IMR-90 (cell line): ENCODE data around the gene ARHGAP45. TPM values are rescaled to one million over a fixed set of nuclear protein-coding genes. Genes with fewer than 3 reads are reported as not detected.

Source experiments
- ATAC-seq: fragments of 200-7000 bp; cut with Tn5 transposase; 2 replicates; pipeline ENCODE4 v1.9.1; 2020; ENCODE audit warnings: low read depth, mild to moderate bottlenecking, moderate library complexity
- BruUV-seq: library from RNA; stranded (reverse); fragments of 400-500 nt; replicated peaks from 2 replicates; lab custom pipeline; 2021; lab: Mats Ljungman, UMichigan
- CTCF ChIA-PET: fragments of 300-600 bp; formaldehyde crosslinking; extraction: SDS; loops from one replicate; lab custom pipeline; 2021; ENCODE audit warnings: antibody characterized with exemption; lab: Yijun Ruan, JAX
- POLR2A ChIA-PET: fragments of 300-600 bp; sonication (Branson Sonifier 250); formaldehyde crosslinking; loops from one replicate; lab custom pipeline; 2022; ENCODE audit warnings: antibody characterized with exemption; ENCODE audit not compliant: unreplicated experiment; lab: Charles Lee
- DNase-seq: peaks from one replicate; pipeline ENCODE4 v3.0.0; 2013
- H2AFZ ChIP-seq: replicated peaks from 2 replicates; pipeline ENCODE3; 2013; ENCODE audit warnings: low read length, mild to moderate bottlenecking; ENCODE audit not compliant: poor library complexity
- H2AK5ac ChIP-seq: 2 replicates; pipeline ENCODE4 v1.6.1; 2013; ENCODE audit warnings: low read depth, low read length, inconsistent platforms
- H2AK9ac ChIP-seq: replicated peaks from 2 replicates; pipeline ENCODE3; 2013; ENCODE audit warnings: mild to moderate bottlenecking, low read depth, low read length, moderate library complexity; ENCODE audit not compliant: poor library complexity
- H2BK120ac ChIP-seq: 2 replicates; pipeline ENCODE4 v1.6.1; 2013; ENCODE audit warnings: low read depth, low read length, inconsistent platforms
- H2BK15ac ChIP-seq: 3 replicates; pipeline ENCODE4 v1.6.1; 2013; ENCODE audit warnings: low read depth, low read length, inconsistent platforms
- H2BK20ac ChIP-seq: 2 replicates; pipeline ENCODE4 v1.6.1; 2013; ENCODE audit warnings: low read depth, mild to moderate bottlenecking, inconsistent platforms, low read length, moderate library complexity
- H2BK5ac ChIP-seq: 2 replicates; pipeline ENCODE4 v1.6.1; 2013; ENCODE audit warnings: mild to moderate bottlenecking, low read depth, low read length, inconsistent platforms; ENCODE audit not compliant: poor library complexity, severe bottlenecking
- H3K14ac ChIP-seq: replicated peaks from 2 replicates; pipeline ENCODE4 v1.6.1; 2013; ENCODE audit warnings: low read depth, low read length, inconsistent platforms
- H3K18ac ChIP-seq: 2 replicates; pipeline ENCODE4 v1.6.1; 2013; ENCODE audit warnings: low read depth, low read length, control low read depth
- H3K23ac ChIP-seq: 2 replicates; pipeline ENCODE4 v1.6.1; 2013; ENCODE audit warnings: low read depth, low read length, inconsistent platforms
- H3K27ac ChIP-seq: 2 replicates; pipeline ENCODE4 v1.5.1; 2013; ENCODE audit warnings: mild to moderate bottlenecking, control low read depth, low read length; ENCODE audit not compliant: insufficient read depth
- H3K27me3 ChIP-seq: 2 replicates; pipeline ENCODE4 v1.6.1; 2013; ENCODE audit warnings: low read length; ENCODE audit not compliant: control insufficient read depth, insufficient read depth
- H3K36me3 ChIP-seq: 2 replicates; pipeline ENCODE4 v1.6.1; 2013; ENCODE audit warnings: low read length, mixed read lengths; ENCODE audit not compliant: control insufficient read depth, insufficient read depth
- H3K4ac ChIP-seq: 2 replicates; pipeline ENCODE4 v1.6.1; 2013; ENCODE audit warnings: low read depth, low read length, inconsistent platforms
- H3K4me1 ChIP-seq: 2 replicates; pipeline ENCODE4 v1.6.1; 2013; ENCODE audit warnings: low read length, mixed read lengths; ENCODE audit not compliant: control insufficient read depth, insufficient read depth
- H3K4me2 ChIP-seq: 2 replicates; pipeline ENCODE4 v1.6.1; 2013; ENCODE audit warnings: low read depth, mild to moderate bottlenecking, control low read depth, low read length, moderate library complexity
- H3K4me3 ChIP-seq: 2 replicates; pipeline ENCODE4 v1.5.1; 2013; ENCODE audit warnings: low read depth, mild to moderate bottlenecking, control low read depth, low read length, moderate library complexity; ENCODE audit not compliant: insufficient read depth
- H3K56ac ChIP-seq: 2 replicates; pipeline ENCODE4 v1.6.1; 2013; ENCODE audit warnings: low read length, inconsistent platforms; ENCODE audit not compliant: insufficient read depth; ENCODE audit errors: extremely low read depth
- H3K79me1 ChIP-seq, 2 experiments: 2 replicates each; pipeline ENCODE4 v1.6.1; 2013; ENCODE audit warnings: low read length in 2 of 2, inconsistent platforms in 1 of 2, low read depth in 1 of 2
- H3K9ac ChIP-seq: 2 replicates; pipeline ENCODE4 v1.6.1; 2013; ENCODE audit warnings: low read depth, low read length, control low read depth
- H3K9me1 ChIP-seq: 2 replicates; pipeline ENCODE4 v1.6.1; 2013; ENCODE audit warnings: low read length, inconsistent platforms; ENCODE audit not compliant: insufficient read depth
- H3K9me3 ChIP-seq: 2 replicates; pipeline ENCODE4 v1.6.1; 2013; ENCODE audit warnings: low read length; ENCODE audit not compliant: control insufficient read depth, insufficient read depth
- H4K20me1 ChIP-seq: 2 replicates; pipeline ENCODE4 v1.6.1; 2013; ENCODE audit warnings: low read length, inconsistent platforms; ENCODE audit not compliant: insufficient read depth
- H4K5ac ChIP-seq: 2 replicates; pipeline ENCODE4 v1.6.1; 2013; ENCODE audit warnings: mild to moderate bottlenecking, low read depth, low read length, control low read depth
- H4K8ac ChIP-seq, 2 experiments: 2 replicates each; pipeline ENCODE4 v1.6.1; 2013; ENCODE audit warnings: low read depth in 2 of 2, low read length in 2 of 2, control low read depth in 1 of 2, inconsistent platforms in 1 of 2
- H4K91ac ChIP-seq: 2 replicates; pipeline ENCODE4 v1.6.1; 2013; ENCODE audit warnings: low read depth, low read length, inconsistent platforms; ENCODE audit not compliant: insufficient read depth
- BHLHE40 ChIP-seq: fragments of 150-350 bp; IDR thresholded peaks from 2 replicates; pipeline ENCODE4 v1.6.1; 2016; ENCODE audit warnings: mild to moderate bottlenecking, low read depth, low read length
- CEBPB ChIP-seq: IDR thresholded peaks from 2 replicates; pipeline ENCODE4 v1.6.1; 2012; ENCODE audit warnings: low read depth, low read length, improper control_type of control experiment
- CHD1 ChIP-seq: IDR thresholded peaks from 2 replicates; pipeline ENCODE4 v1.6.1; 2012; ENCODE audit warnings: low read depth, low read length, improper control_type of control experiment
- CTCF ChIP-seq: conservative IDR thresholded peaks from 2 replicates; pipeline ENCODE4 v1.5.1; 2012; ENCODE audit warnings: mild to moderate bottlenecking, low read depth, low read length, improper control_type of control experiment
- ELK1 ChIP-seq: fragments of 150-350 bp; IDR thresholded peaks from 2 replicates; pipeline ENCODE4 v1.6.1; 2016; ENCODE audit warnings: low read depth, mild to moderate bottlenecking, low read length, moderate library complexity, borderline replicate concordance
- FOS ChIP-seq: fragments of 150-350 bp; IDR thresholded peaks from 2 replicates; pipeline ENCODE4 v1.6.1; 2016; ENCODE audit warnings: low read depth, low read length
- MAZ ChIP-seq: IDR thresholded peaks from 2 replicates; pipeline ENCODE4 v1.6.1; 2012; ENCODE audit warnings: low read depth, mild to moderate bottlenecking, low read length, improper control_type of control experiment, moderate library complexity, borderline replicate concordance
- MXI1 ChIP-seq: IDR thresholded peaks from 2 replicates; pipeline ENCODE4 v1.6.1; 2012; ENCODE audit warnings: low read depth, mild to moderate bottlenecking, low read length, moderate library complexity, borderline replicate concordance
- NFE2L2 ChIP-seq: fragments of 150-350 bp; IDR thresholded peaks from 2 replicates; pipeline ENCODE4 v1.6.1; 2016; ENCODE audit warnings: low read depth, mild to moderate bottlenecking, low read length
- POLR2A ChIP-seq: IDR thresholded peaks from 2 replicates; pipeline ENCODE4 v1.6.1; 2012; ENCODE audit warnings: mild to moderate bottlenecking, low read depth, low read length
- RAD21 ChIP-seq: IDR thresholded peaks from 2 replicates; pipeline ENCODE4 v1.6.1; 2012; ENCODE audit warnings: low read length, improper control_type of control experiment
- RCOR1 ChIP-seq: IDR thresholded peaks from 2 replicates; pipeline ENCODE4 v1.6.1; 2012; ENCODE audit warnings: mild to moderate bottlenecking, low read length, improper control_type of control experiment; ENCODE audit not compliant: insufficient replicate concordance
- RFX5 ChIP-seq: IDR thresholded peaks from 2 replicates; pipeline ENCODE4 v1.8.0; 2012; ENCODE audit warnings: low read depth, mild to moderate bottlenecking, low read length, moderate library complexity
- USF2 ChIP-seq: fragments of 150-350 bp; IDR thresholded peaks from 2 replicates; pipeline ENCODE4 v1.6.1; 2017; ENCODE audit warnings: mild to moderate bottlenecking, antibody characterized with exemption, low read length, low read depth
- WGBS, 2 experiments: methylation state at CpG; one replicate each; pipeline versions ENCODE4 v1.1.5 to v1.1.7; 2013; ENCODE audit warnings: missing lambda C conversion rate in 2 of 2; ENCODE audit not compliant: insufficient read length in 1 of 2; ENCODE audit errors: extremely low coverage in 2 of 2; 5-methylcytosine and 5-hydroxymethylcytosine counted together
- dilution Hi-C: fragments of 300-500 bp; cut with HindIII; formaldehyde crosslinking; loops from one replicate; pipeline ENCODE4 v1.14.3; 2018; ENCODE audit warnings: low sequenced_read_pairs; ENCODE audit not compliant: unreplicated experiment
- in situ Hi-C: fragments of 300-500 bp; cut with MboI; formaldehyde crosslinking; loops from 3 replicates; pipeline ENCODE4 v1.14.3; 2019; ENCODE audit warnings: low sequenced_read_pairs, inconsistent platforms, mixed read lengths
- intact Hi-C: fragments of 100-400 bp; cut with micrococcal nuclease; formaldehyde crosslinking; loops from 2 replicates; pipeline ENCODE4 v1.10.0; 2022
- polyA plus RNA-seq, 3 experiments: library from polyadenylated mRNA; depleted of rRNA; stranded (reverse); fragments of >200 nt; gene quantifications; 2 replicates each; pipeline ENCODE4 v1.2.3, GENCODE V29; 2012; ENCODE audit warnings: low replicate concordance in 1 of 3
- total RNA-seq: library from RNA; depleted of rRNA; stranded (reverse); fragments of >200 nt; gene quantifications from 2 replicates; pipeline ENCODE4 v1.2.3, GENCODE V29; 2012

ARHGAP45 gene
- total and polyA plus RNA-seq, 2 of the 4 experiments (the other 2 are of a cell fraction) = 1.3 to 1.7 TPM

DNA sequence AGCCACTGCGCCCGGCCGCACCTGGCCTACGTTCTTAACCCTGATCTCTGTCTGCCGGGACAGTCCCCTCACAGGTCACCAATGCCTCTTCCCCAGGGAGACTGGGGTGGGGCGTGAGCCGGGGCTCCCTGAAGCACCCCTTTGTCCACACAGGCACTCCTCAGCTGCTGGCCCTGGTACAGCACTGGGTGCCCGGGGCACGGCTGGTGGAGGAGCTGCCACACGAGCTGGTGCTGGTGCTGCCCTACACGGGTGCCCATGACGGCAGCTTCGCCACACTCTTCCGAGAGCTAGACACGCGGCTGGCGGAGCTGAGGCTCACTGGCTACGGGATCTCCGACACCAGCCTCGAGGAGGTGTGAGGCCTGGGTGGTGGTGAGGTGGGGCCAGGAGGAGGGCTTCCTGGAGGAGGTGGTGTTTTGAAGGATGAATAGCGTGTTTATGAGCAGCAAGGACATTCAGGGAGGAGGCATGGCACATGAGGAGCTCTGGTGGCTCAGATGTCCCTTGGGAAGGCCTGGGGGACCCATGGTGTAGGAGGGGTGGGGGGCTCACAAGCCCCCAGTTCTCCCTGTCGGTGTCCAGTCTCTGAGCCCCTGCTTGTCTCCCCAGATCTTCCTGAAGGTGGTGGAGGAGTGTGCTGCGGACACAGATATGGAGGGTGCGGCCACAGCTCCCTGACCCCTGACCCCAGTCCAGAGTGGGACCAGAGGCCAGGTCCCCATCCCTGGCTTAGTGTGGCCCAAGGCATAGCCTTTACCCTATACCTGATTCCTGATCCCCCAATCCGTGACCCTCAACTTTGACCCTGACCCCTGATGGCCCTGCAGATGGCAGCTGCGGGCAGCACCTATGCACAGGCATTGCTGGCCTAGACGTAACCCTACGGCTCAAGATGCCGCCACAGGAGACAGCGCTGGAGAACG is 13.5 kb upstream of the ARHGAP45 start:
- Histone ChIP-seq H3K9me3 (peaks cover 36% of the 10 kb centered on the region), H3K4me3 (no peak overlapping the region), H2BK5ac (no peak overlapping the region), H3K79me1 (no peaks in the 10 kb centered on the region), H2BK20ac (no peak overlapping the region), H3K14ac (no peak overlapping the region), H4K91ac (no peak overlapping the region), H4K8ac (no peak overlapping the region), H2AFZ (no peak overlapping the region), H3K9me1 (no peaks in the 10 kb centered on the region), H2BK120ac (no peak overlapping the region), H3K56ac (no peak overlapping the region), H3K18ac (no peak overlapping the region), H4K20me1 (no peaks in the 10 kb centered on the region), H4K5ac (no peak overlapping the region), H3K4me1 (no peaks in the 10 kb centered on the region), H3K23ac (no peak overlapping the region), H3K9ac (no peak overlapping the region), H3K27me3 (no peaks in the 10 kb centered on the region), H2AK9ac (peak overlapping the region; percentile 55), H3K36me3 (peaks cover 1% of the 10 kb centered on the region; the same call in 1 of the 2 replicates), H3K4me2 (no peak overlapping the region), H2BK15ac (no peak overlapping the region), H3K4ac (no peak overlapping the region), H2AK5ac (no peak overlapping the region), H3K27ac (no peak overlapping the region)
- in situ Hi-C loops = no loop called here
- POLR2A ChIA-PET = no interaction called here
- 86% methylated on average over 15 of the region's 31 CpGs; no CpG with 5 or more reads in 1 of the 2 experiments for WGBS, 2 experiments
- no peak for TF ChIP-seq NFE2L2
- TF ChIP-seq CEBPB = no peak
- no peak for TF ChIP-seq RFX5
- TF ChIP-seq USF2 = no peak
- no peak for TF ChIP-seq MXI1
- TF ChIP-seq RCOR1 = no peak
- TF ChIP-seq ELK1 = no peak
- TF ChIP-seq CHD1 = no peak
- TF ChIP-seq POLR2A = no peak
- TF ChIP-seq BHLHE40 = no peak
- no peak for TF ChIP-seq MAZ
- TF ChIP-seq RAD21 = no peak
- TF ChIP-seq FOS = no peak
- no peak for TF ChIP-seq CTCF
- ATAC-seq = no peak
- no TSS peak for BruUV-seq
- intact Hi-C loops = no loop called here
- CTCF ChIA-PET = interaction anchor here (1.2 kb wide), 1 partner anchor 12 kb away, joined by 3 read pairs; no protein-coding TSS in a partner anchor
- dilution Hi-C loops = no loop called here
- DNase-seq = no peak
